Measurements from ENCODE around the gene TMEM256.

- TF ChIP-seq CTCF (IDR thresholded peaks at IDR 0.05) (no peak), POLR2A (IDR thresholded peaks at IDR 0.05) (no peak)
Measured at GRCh38 chr17:7408863-7409262, 5.0 kb upstream of the TMEM256 start.
